ENCODE data around the gene FHIT. TPM values are rescaled to one million over a fixed set of nuclear protein-coding genes. Genes with fewer than 3 reads are reported as not detected.

The FHIT gene
- total and polyA plus RNA-seq, 10 of the 15 experiments (the other 5 are each of a cell fraction or from before 2014, with no cell fraction given): 4.2 to 14.9 (median 9.4) TPM

DNA sequence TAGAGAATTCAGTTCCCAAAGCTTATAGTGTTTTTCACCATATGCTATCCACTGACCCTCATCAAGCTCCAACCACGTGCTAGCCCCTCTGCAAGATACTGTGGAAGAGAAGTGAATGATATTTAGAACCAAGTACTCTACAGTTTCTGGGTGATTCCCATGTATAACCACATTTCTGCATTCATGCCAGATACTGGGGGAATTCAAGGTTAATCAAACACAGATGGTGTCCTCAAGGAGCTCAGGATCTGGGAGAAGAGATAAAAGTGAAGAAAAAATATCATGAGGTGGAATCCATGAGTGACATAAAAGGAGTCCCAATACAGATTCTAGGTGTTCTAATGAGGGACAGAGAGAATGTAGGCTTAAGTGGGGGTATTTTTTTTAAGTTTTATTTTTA, 195.8 kb downstream of the FHIT start:
- BruUV-seq (replicated peaks): no TSS peak
- RAD21 ChIA-PET (ENCODE audit: unreplicated experiment): no interaction called here
- no peaks in the 10 kb centered on the region for H4K20me1 ChIP-seq (ENCODE audit: control insufficient read depth, insufficient read depth)
- ATAC-seq (no peak), DNase-seq (ENCODE audit: low read depth, low spot score) (no peak), FAIRE-seq (no peak)
- CTCF ChIA-PET: no interaction called here
- H3K27me3 ChIP-seq (replicated peaks in 1 of 2; ENCODE audit: control insufficient read depth in 2 of 2, insufficient read depth in 2 of 2, low read length in 1 of 2): no peaks in the 10 kb centered on the region
- H3K9ac ChIP-seq (ENCODE audit: control insufficient read depth, insufficient read depth, low read length): no peak overlapping the region
- H3K9me3 ChIP-seq (replicated peaks; ENCODE audit: control insufficient read depth, insufficient read depth, low read length): no peaks in the 10 kb centered on the region
- intact Hi-C loops (cut with micrococcal nuclease; ENCODE audit: unreplicated experiment): no loop called here
- H3K27ac ChIP-seq (ENCODE audit: control insufficient read depth, insufficient read depth): no peak overlapping the region
- H3K4me3 ChIP-seq: no peak overlapping the region
- POLR2A ChIA-PET: no interaction called here
- WGBS (ENCODE audit: insufficient coverage, insufficient replicate concordance, low lambda C conversion rate, missing lambda C conversion rate): 96% methylated on average over 1 of the region's 1 CpG
- H3K4me1 ChIP-seq (ENCODE audit: control insufficient read depth, insufficient read depth, low read length): no peaks in the 10 kb centered on the region
- H3K4me2 ChIP-seq (ENCODE audit: control insufficient read depth, insufficient read depth): no peak overlapping the region
- H3K79me2 ChIP-seq (ENCODE audit: control insufficient read depth, insufficient read depth, low read length): no peaks in the 10 kb centered on the region
- H2AFZ ChIP-seq (ENCODE audit: control insufficient read depth, low read depth, low read length): no peak overlapping the region
- H3K36me3 ChIP-seq (ENCODE audit: control insufficient read depth in 2 of 2, insufficient read depth in 2 of 2, low read length in 1 of 2): no peaks in the 10 kb centered on the region; a peak in 1 of 4 replicates
- TF ChIP-seq, protein P1, sequence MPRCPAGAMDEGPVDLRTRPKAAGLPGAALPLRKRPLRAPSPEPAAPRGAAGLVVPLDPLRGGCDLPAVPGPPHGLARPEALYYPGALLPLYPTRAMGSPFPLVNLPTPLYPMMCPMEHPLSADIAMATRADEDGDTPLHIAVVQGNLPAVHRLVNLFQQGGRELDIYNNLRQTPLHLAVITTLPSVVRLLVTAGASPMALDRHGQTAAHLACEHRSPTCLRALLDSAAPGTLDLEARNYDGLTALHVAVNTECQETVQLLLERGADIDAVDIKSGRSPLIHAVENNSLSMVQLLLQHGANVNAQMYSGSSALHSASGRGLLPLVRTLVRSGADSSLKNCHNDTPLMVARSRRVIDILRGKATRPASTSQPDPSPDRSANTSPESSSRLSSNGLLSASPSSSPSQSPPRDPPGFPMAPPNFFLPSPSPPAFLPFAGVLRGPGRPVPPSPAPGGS (IDR thresholded peaks at IDR 0.05; ENCODE audit: borderline replicate concordance, insufficient read depth, low read depth, low read length, poor library complexity, severe bottlenecking): no peak
- TF ChIP-seq SMAD5 (IDR thresholded peaks at IDR 0.05; ENCODE audit: low read depth) (no peak), NFIC (IDR thresholded peaks at IDR 0.05; ENCODE audit: low read depth, low read length) (no peak), ZNF274 (IDR thresholded peaks at IDR 0.05; ENCODE audit: insufficient read depth, insufficient read length) (no peak), RAD21 (IDR thresholded peaks at IDR 0.05; ENCODE audit: insufficient read depth, low read depth, low read length) (no peak), YBX1 (IDR thresholded peaks at IDR 0.05) (no peak), SMARCA5 (IDR thresholded peaks at IDR 0.05) (no peak)
- TF ChIP-seq, protein P2, sequence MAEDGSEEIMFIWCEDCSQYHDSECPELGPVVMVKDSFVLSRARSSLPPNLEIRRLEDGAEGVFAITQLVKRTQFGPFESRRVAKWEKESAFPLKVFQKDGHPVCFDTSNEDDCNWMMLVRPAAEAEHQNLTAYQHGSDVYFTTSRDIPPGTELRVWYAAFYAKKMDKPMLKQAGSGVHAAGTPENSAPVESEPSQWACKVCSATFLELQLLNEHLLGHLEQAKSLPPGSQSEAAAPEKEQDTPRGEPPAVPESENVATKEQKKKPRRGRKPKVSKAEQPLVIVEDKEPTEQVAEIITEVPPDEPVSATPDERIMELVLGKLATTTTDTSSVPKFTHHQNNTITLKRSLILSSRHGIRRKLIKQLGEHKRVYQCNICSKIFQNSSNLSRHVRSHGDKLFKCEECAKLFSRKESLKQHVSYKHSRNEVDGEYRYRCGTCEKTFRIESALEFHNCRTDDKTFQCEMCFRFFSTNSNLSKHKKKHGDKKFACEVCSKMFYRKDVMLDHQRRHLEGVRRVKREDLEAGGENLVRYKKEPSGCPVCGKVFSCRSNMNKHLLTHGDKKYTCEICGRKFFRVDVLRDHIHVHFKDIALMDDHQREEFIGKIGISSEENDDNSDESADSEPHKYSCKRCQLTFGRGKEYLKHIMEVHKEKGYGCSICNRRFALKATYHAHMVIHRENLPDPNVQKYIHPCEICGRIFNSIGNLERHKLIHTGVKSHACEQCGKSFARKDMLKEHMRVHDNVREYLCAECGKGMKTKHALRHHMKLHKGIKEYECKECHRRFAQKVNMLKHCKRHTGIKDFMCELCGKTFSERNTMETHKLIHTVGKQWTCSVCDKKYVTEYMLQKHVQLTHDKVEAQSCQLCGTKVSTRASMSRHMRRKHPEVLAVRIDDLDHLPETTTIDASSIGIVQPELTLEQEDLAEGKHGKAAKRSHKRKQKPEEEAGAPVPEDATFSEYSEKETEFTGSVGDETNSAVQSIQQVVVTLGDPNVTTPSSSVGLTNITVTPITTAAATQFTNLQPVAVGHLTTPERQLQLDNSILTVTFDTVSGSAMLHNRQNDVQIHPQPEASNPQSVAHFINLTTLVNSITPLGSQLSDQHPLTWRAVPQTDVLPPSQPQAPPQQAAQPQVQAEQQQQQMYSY (CRISPR knock-in tag; IDR thresholded peaks at IDR 0.05): no peak
- TF ChIP-seq, protein P3, sequence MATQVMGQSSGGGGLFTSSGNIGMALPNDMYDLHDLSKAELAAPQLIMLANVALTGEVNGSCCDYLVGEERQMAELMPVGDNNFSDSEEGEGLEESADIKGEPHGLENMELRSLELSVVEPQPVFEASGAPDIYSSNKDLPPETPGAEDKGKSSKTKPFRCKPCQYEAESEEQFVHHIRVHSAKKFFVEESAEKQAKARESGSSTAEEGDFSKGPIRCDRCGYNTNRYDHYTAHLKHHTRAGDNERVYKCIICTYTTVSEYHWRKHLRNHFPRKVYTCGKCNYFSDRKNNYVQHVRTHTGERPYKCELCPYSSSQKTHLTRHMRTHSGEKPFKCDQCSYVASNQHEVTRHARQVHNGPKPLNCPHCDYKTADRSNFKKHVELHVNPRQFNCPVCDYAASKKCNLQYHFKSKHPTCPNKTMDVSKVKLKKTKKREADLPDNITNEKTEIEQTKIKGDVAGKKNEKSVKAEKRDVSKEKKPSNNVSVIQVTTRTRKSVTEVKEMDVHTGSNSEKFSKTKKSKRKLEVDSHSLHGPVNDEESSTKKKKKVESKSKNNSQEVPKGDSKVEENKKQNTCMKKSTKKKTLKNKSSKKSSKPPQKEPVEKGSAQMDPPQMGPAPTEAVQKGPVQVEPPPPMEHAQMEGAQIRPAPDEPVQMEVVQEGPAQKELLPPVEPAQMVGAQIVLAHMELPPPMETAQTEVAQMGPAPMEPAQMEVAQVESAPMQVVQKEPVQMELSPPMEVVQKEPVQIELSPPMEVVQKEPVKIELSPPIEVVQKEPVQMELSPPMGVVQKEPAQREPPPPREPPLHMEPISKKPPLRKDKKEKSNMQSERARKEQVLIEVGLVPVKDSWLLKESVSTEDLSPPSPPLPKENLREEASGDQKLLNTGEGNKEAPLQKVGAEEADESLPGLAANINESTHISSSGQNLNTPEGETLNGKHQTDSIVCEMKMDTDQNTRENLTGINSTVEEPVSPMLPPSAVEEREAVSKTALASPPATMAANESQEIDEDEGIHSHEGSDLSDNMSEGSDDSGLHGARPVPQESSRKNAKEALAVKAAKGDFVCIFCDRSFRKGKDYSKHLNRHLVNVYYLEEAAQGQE (IDR thresholded peaks at IDR 0.05; ENCODE audit: low read depth, low read length): no peak
- TF ChIP-seq, protein P4, sequence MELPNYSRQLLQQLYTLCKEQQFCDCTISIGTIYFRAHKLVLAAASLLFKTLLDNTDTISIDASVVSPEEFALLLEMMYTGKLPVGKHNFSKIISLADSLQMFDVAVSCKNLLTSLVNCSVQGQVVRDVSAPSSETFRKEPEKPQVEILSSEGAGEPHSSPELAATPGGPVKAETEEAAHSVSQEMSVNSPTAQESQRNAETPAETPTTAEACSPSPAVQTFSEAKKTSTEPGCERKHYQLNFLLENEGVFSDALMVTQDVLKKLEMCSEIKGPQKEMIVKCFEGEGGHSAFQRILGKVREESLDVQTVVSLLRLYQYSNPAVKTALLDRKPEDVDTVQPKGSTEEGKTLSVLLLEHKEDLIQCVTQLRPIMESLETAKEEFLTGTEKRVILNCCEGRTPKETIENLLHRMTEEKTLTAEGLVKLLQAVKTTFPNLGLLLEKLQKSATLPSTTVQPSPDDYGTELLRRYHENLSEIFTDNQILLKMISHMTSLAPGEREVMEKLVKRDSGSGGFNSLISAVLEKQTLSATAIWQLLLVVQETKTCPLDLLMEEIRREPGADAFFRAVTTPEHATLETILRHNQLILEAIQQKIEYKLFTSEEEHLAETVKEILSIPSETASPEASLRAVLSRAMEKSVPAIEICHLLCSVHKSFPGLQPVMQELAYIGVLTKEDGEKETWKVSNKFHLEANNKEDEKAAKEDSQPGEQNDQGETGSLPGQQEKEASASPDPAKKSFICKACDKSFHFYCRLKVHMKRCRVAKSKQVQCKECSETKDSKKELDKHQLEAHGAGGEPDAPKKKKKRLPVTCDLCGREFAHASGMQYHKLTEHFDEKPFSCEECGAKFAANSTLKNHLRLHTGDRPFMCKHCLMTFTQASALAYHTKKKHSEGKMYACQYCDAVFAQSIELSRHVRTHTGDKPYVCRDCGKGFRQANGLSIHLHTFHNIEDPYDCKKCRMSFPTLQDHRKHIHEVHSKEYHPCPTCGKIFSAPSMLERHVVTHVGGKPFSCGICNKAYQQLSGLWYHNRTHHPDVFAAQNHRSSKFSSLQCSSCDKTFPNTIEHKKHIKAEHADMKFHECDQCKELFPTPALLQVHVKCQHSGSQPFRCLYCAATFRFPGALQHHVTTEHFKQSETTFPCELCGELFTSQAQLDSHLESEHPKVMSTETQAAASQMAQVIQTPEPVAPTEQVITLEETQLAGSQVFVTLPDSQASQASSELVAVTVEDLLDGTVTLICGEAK (IDR thresholded peaks at IDR 0.05; ENCODE audit: borderline replicate concordance): no peak
- SMC1A ChIA-PET (ENCODE audit: uncharacterized antibody, unreplicated experiment): no interaction called here
- in situ Hi-C loops (cut with MboI): no loop called here
